ENCODE results near the gene RXRA. TPM values are rescaled to one million over a fixed set of nuclear protein-coding genes. Genes with fewer than 3 reads are reported as not detected.

Gene RXRA
- total and polyA plus RNA-seq, 2 donors (not counting 3 experiments of a cell fraction or from before 2014, with no cell fraction given): 15.4 to 37.4 TPM

- Histone ChIP-seq H3K27me3 (ENCODE audit: control insufficient read depth in 2 of 2, insufficient read depth in 2 of 2, low read length in 2 of 2) (peaks cover 0 to 3% of the 10 kb centered on the region in 2 experiments), H3K4me1 (ENCODE audit: control insufficient read depth, extremely low read depth, insufficient read depth, low read length) (no peaks in the 10 kb centered on the region), H3K27ac (ENCODE audit: insufficient read depth, low read depth, low read length) (no peak overlapping the region), H3K4me2 (ENCODE audit: insufficient read depth, low read length) (no peak overlapping the region), H3K9me1 (replicated peaks; ENCODE audit: control insufficient read depth, extremely low read depth, insufficient read depth, low read length) (no peaks in the 10 kb centered on the region), H4K20me1 (replicated peaks; ENCODE audit: control insufficient read depth, extremely low read depth, insufficient read depth, low read length) (no peaks in the 10 kb centered on the region), H3K4me3 (replicated peaks in 1 of 3; ENCODE audit: insufficient read depth in 1 of 3, low read depth in 1 of 3, low read length in 3 of 3) (no peak overlapping the region), H3K9ac (replicated peaks; ENCODE audit: extremely low read depth, insufficient read depth, low read length) (no peak overlapping the region), H3K9me3 (replicated peaks; ENCODE audit: control insufficient read depth, insufficient read depth, low read length) (no peaks in the 10 kb centered on the region), H3K79me2 (ENCODE audit: control insufficient read depth, insufficient read depth, low read length) (no peaks in the 10 kb centered on the region), H3K36me3 (ENCODE audit: control insufficient read depth in 2 of 2, extremely low read depth in 1 of 2, insufficient read depth in 2 of 2, low read length in 2 of 2) (no peaks in the 10 kb centered on the region), H2AFZ (ENCODE audit: low read depth, low read length) (no peak overlapping the region)
- POLR2A ChIA-PET: no interaction called here
- intact Hi-C loops (cut with micrococcal nuclease) (no loop called here), dilution Hi-C loops (cut with MboI; ENCODE audit: extremely low pct_ligation_motif_present, low sequenced_read_pairs) (no loop called here)
- CTCF ChIA-PET: no interaction called here
- DNase-seq (ENCODE audit: low read depth, low spot score): no peak
- FAIRE-seq: no peak
- TF ChIP-seq MYC (IDR thresholded peaks at IDR 0.05; ENCODE audit: low read depth, low read length): no peak
- TF ChIP-seq POLR2AphosphoS5 (IDR thresholded peaks at IDR 0.05; ENCODE audit: insufficient read depth, low read depth, low read length): no peak
- TF ChIP-seq EZH2 (IDR thresholded peaks at IDR 0.05; ENCODE audit: borderline replicate concordance, low read depth, low read length, severe bottlenecking): no peak
- TF ChIP-seq POLR2A (IDR thresholded peaks at IDR 0.05; ENCODE audit: low read depth, low read length): no peak
- TF ChIP-seq MAX (IDR thresholded peaks at IDR 0.05; ENCODE audit: insufficient read depth, insufficient read length): no peak
- no peak for TF ChIP-seq GATA2 (IDR thresholded peaks at IDR 0.05; ENCODE audit: insufficient read depth, insufficient read length, low read depth, low read length)
- no peak for TF ChIP-seq CTCF (IDR thresholded peaks at IDR 0.05; ENCODE audit: extremely low read depth in 1 of 2, insufficient read depth in 1 of 2, low read depth in 1 of 2, low read length in 2 of 2)
- TF ChIP-seq JUN (IDR thresholded peaks at IDR 0.05; ENCODE audit: borderline replicate concordance, insufficient read depth, insufficient read length, low read depth): no peak
- no TSS peak for BruUV-seq (replicated peaks)
Measured at GRCh38 chr9:134284273-134284672, 42.0 kb upstream of the RXRA start.

All from endothelial cell of umbilical vein (primary cell).